Keratinocyte (primary cell): ENCODE results near the gene LCOR. TPM values are rescaled to one million over a fixed set of nuclear protein-coding genes. Genes with fewer than 3 reads are reported as not detected.

Experiments
- DNase-seq: peaks from one replicate; pipeline ENCODE4 v3.0.0-alpha.2; 2011; ENCODE audit warnings: low read depth, missing footprints, low spot score
- FAIRE-seq: peaks from 2 replicates; lab custom pipeline; 2011; peaks lifted over from hg19 to GRCh38; lab: Jason Lieb, UNC
- H2AFZ ChIP-seq: 2 replicates; pipeline ENCODE4 v1.6.0; 2012; ENCODE audit warnings: low read length, control low read depth, inconsistent platforms; ENCODE audit not compliant: control insufficient read depth
- H3K27ac ChIP-seq: 2 replicates; pipeline ENCODE4 v1.5.1; 2011; ENCODE audit warnings: low read length; ENCODE audit not compliant: control insufficient read depth, insufficient read depth
- H3K27me3 ChIP-seq: 3 replicates; pipeline ENCODE4 v1.6.0; 2011; ENCODE audit warnings: low read length; ENCODE audit not compliant: control insufficient read depth, insufficient read depth; ENCODE audit errors: extremely low read depth
- H3K36me3 ChIP-seq, 2 experiments: 2 replicates in 1 of 2; 3 replicates in 1 of 2; pipeline ENCODE4 v1.5.1; 2011; ENCODE audit warnings: low read length in 2 of 2, mild to moderate bottlenecking in 1 of 2; ENCODE audit not compliant: control insufficient read depth in 2 of 2, insufficient read depth in 2 of 2; ENCODE audit errors: extremely low read depth in 1 of 2
- H3K4me1 ChIP-seq: 3 replicates; pipeline ENCODE4 v1.5.1; 2011; ENCODE audit warnings: low read length; ENCODE audit not compliant: control insufficient read depth, insufficient read depth; ENCODE audit errors: extremely low read depth
- H3K4me2 ChIP-seq: 3 replicates; pipeline ENCODE4 v1.6.0; 2011; ENCODE audit warnings: low read depth, low read length; ENCODE audit not compliant: control insufficient read depth, insufficient read depth; ENCODE audit errors: extremely low read depth
- H3K4me3 ChIP-seq, 3 experiments: fragments of 200-600 bp in 1 of 3; sonication (generic) in 1 of 3; 2 replicates in 2 of 3; 3 replicates in 1 of 3; pipeline ENCODE4 v1.5.1; 2011 to 2016; ENCODE audit warnings: low read length in 3 of 3, mild to moderate bottlenecking in 3 of 3, control low read depth in 2 of 3, inconsistent platforms in 1 of 3, low read depth in 1 of 3, mixed read lengths in 1 of 3, mixed run types in 1 of 3, moderate library complexity in 1 of 3; ENCODE audit not compliant: control insufficient read depth in 2 of 3, insufficient read depth in 2 of 3; ENCODE audit errors: extremely low read depth in 1 of 3
- H3K79me2 ChIP-seq: 2 replicates; pipeline ENCODE4 v1.6.0; 2012; ENCODE audit warnings: low read length; ENCODE audit not compliant: control insufficient read depth, insufficient read depth
- H3K9ac ChIP-seq: 3 replicates; pipeline ENCODE4 v1.6.0; 2011; ENCODE audit warnings: low read length; ENCODE audit not compliant: control insufficient read depth, insufficient read depth; ENCODE audit errors: extremely low read depth
- H3K9me1 ChIP-seq: 3 replicates; pipeline ENCODE4 v1.6.0; 2011; ENCODE audit warnings: low read length; ENCODE audit not compliant: control insufficient read depth, insufficient read depth; ENCODE audit errors: extremely low read depth
- H3K9me3 ChIP-seq: 2 replicates; pipeline ENCODE4 v1.5.1; 2012; ENCODE audit warnings: low read depth, low read length; ENCODE audit not compliant: control insufficient read depth
- H4K20me1 ChIP-seq: 3 replicates; pipeline ENCODE4 v1.6.0; 2011; ENCODE audit warnings: low read length; ENCODE audit not compliant: control insufficient read depth, insufficient read depth; ENCODE audit errors: extremely low read depth
- CTCF ChIP-seq, 3 experiments: IDR thresholded peaks in 1 of 3; conservative IDR thresholded peaks in 1 of 3; optimal IDR thresholded peaks in 1 of 3; 2 replicates in 2 of 3; 3 replicates in 1 of 3; pipeline versions ENCODE3 to v1.5.1; 2011; ENCODE audit warnings: low read length in 3 of 3, mild to moderate bottlenecking in 3 of 3, moderate library complexity in 2 of 3, control low read depth in 1 of 3, inconsistent platforms in 1 of 3; ENCODE audit not compliant: insufficient read depth in 2 of 3; ENCODE audit errors: extremely low read depth in 1 of 3
- EZH2 ChIP-seq: IDR thresholded peaks from one replicate; pipeline ENCODE4 v1.6.1; 2012; ENCODE audit warnings: inconsistent platforms, mild to moderate bottlenecking, low read length, moderate library complexity
- dilution Hi-C: fragments of 300-500 bp; cut with MboI; formaldehyde crosslinking; loops from one replicate; pipeline ENCODE4 v1.7.0; 2020; ENCODE audit warnings: low sequenced_read_pairs; ENCODE audit not compliant: extremely low pct_ligation_motif_present
- polyA plus RNA-seq, 5 experiments: library from polyadenylated mRNA; depleted of rRNA in 3 of 5; stranded (reverse) in 3 of 5; stranded (forward) in 1 of 5; unstranded in 1 of 5; fragments of >200 nt; gene quantifications; 1 replicate in 1 of 5; 2 replicates in 3 of 5; 3 replicates in 1 of 5; pipeline versions ENCODE4 v1.2.1 to v1.2.3, GENCODE V29; 2011 to 2012; ENCODE audit warnings: missing spikeins in 2 of 5, low read depth in 1 of 5, low replicate concordance in 1 of 5

The LCOR gene
- polyA plus RNA-seq, 1 donor (not counting 4 experiments of a cell fraction or from before 2014, with no cell fraction given), result 11.4 TPM

- no peaks in the 10 kb centered on the region for H3K36me3 ChIP-seq
- H2AFZ ChIP-seq, result no peak overlapping the region
- H3K9me1 ChIP-seq, result no peaks in the 10 kb centered on the region
- no peaks in the 10 kb centered on the region for H4K20me1 ChIP-seq
- no peak overlapping the region for H3K4me2 ChIP-seq
- dilution Hi-C loops, result no loop called here
- DNase-seq (no peak), FAIRE-seq (no peak)
- no peaks in the 10 kb centered on the region for H3K27me3 ChIP-seq
- no peaks in the 10 kb centered on the region for H3K4me1 ChIP-seq
- H3K9me3 ChIP-seq, result no peaks in the 10 kb centered on the region
- no peak overlapping the region for H3K4me3 ChIP-seq
- H3K27ac ChIP-seq, result no peak overlapping the region
- H3K9ac ChIP-seq, result no peak overlapping the region
- H3K79me2 ChIP-seq, result peaks cover 80% of the 10 kb centered on the region
- no peak for TF ChIP-seq CTCF (optimal IDR thresholded peaks at IDR 0.05 in 1 of 3, IDR thresholded peaks at IDR 0.05 in 1 of 3, conservative IDR thresholded peaks at IDR 0.05 in 1 of 3; ENCODE audit: extremely low read depth in 1 of 3, insufficient read depth in 2 of 3, low read length in 3 of 3)
- TF ChIP-seq EZH2, result no peak
Measured at GRCh38 chr10:96873756-96874467, 41.8 kb downstream of the LCOR start.

GRCh38 chr10:96878057-96878456 is 46.0 kb downstream of the LCOR start:
- Histone ChIP-seq H3K79me2 (peaks cover 86% of the 10 kb centered on the region), H3K9me3 (no peaks in the 10 kb centered on the region), H3K36me3 (no peaks in the 10 kb centered on the region), H3K27me3 (no peaks in the 10 kb centered on the region), H3K4me1 (no peaks in the 10 kb centered on the region), H4K20me1 (peaks cover 3% of the 10 kb centered on the region), H3K9me1 (no peaks in the 10 kb centered on the region), H2AFZ (no peak overlapping the region), H3K4me3 (no peak overlapping the region), H3K4me2 (no peak overlapping the region), H3K27ac (no peak overlapping the region), H3K9ac (no peak overlapping the region)
- FAIRE-seq (no peak), DNase-seq (no peak)
- dilution Hi-C loops, result no loop called here
- TF ChIP-seq CTCF (optimal IDR thresholded peaks at IDR 0.05 in 1 of 3, IDR thresholded peaks at IDR 0.05 in 1 of 3, conservative IDR thresholded peaks at IDR 0.05 in 1 of 3; ENCODE audit: extremely low read depth in 1 of 3, insufficient read depth in 2 of 3, low read length in 3 of 3), result no peak
- no peak for TF ChIP-seq EZH2
